ENCODE measurements around the gene SLC28A3. TPM values are rescaled to one million over a fixed set of nuclear protein-coding genes. Genes with fewer than 3 reads are reported as not detected.
A peak's percentile ranks its signal among the peaks of the same experiment; 100 is the strongest.

SLC28A3 gene
- total RNA-seq, 4 donors from 2014 or later = 7.1 to 40.1 (median 10.9) TPM

- no peaks in the 10 kb centered on the region for H3K9me3 ChIP-seq
- H3K27ac ChIP-seq = no peak overlapping the region
- no peaks in the 10 kb centered on the region for H3K27me3 ChIP-seq
- H3K36me3 ChIP-seq = no peaks in the 10 kb centered on the region
- WGBS = 89% methylated on average over 1 of the region's 1 CpG
- no peak overlapping the region for H3K4me3 ChIP-seq
- no peak for DNase-seq (ENCODE audit: low spot score in 2 of 2)
- TF ChIP-seq POLR2A (IDR thresholded peaks at IDR 0.05) (no peak), POLR2AphosphoS5 (IDR thresholded peaks at IDR 0.05) (no peak), CTCF (IDR thresholded peaks at IDR 0.05) (no peak), EP300 (IDR thresholded peaks at IDR 0.05) (no peak)
- H3K4me1 ChIP-seq = peaks cover 3% of the 10 kb centered on the region
Measured at GRCh38 chr9:84320231-84320630, 20.3 kb downstream of the SLC28A3 start.

GRCh38 chr9:84319632-84320031 is 20.9 kb downstream of the SLC28A3 start:
- H3K4me3 ChIP-seq = no peak overlapping the region
- no peaks in the 10 kb centered on the region for H3K36me3 ChIP-seq
- DNase-seq (ENCODE audit: low spot score in 2 of 2) = no peak
- WGBS = 81% methylated on average over 4 of the region's 4 CpGs
- no peaks in the 10 kb centered on the region for H3K27me3 ChIP-seq
- no peak for TF ChIP-seq EP300 (IDR thresholded peaks at IDR 0.05)
- no peak overlapping the region for H3K27ac ChIP-seq
- no peaks in the 10 kb centered on the region for H3K9me3 ChIP-seq
- peaks cover 5% of the 10 kb centered on the region for H3K4me1 ChIP-seq

- H3K9me3 ChIP-seq = no peaks in the 10 kb centered on the region
- 82% methylated on average over 2 of the region's 2 CpGs for WGBS
- H3K27me3 ChIP-seq = no peaks in the 10 kb centered on the region
- no peaks in the 10 kb centered on the region for H3K36me3 ChIP-seq
- H3K4me1 ChIP-seq = peaks cover 5% of the 10 kb centered on the region
- DNase-seq (ENCODE audit: low spot score in 2 of 2) = no peak
- TF ChIP-seq EP300 (IDR thresholded peaks at IDR 0.05) (no peak), POLR2AphosphoS5 (IDR thresholded peaks at IDR 0.05) (no peak), POLR2A (IDR thresholded peaks at IDR 0.05) (no peak), CTCF (IDR thresholded peaks at IDR 0.05) (no peak)
- H3K4me3 ChIP-seq = no peak overlapping the region
- H3K27ac ChIP-seq = no peak overlapping the region
Measured at GRCh38 chr9:84318981-84319380, 21.6 kb downstream of the SLC28A3 start.

- H3K27ac ChIP-seq = no peak overlapping the region
- no peaks in the 10 kb centered on the region for H3K36me3 ChIP-seq
- 96% methylated on average over 2 of the region's 2 CpGs for WGBS
- H3K4me1 ChIP-seq = peaks cover 5% of the 10 kb centered on the region
- no peak overlapping the region for H3K4me3 ChIP-seq
- TF ChIP-seq POLR2AphosphoS5 (IDR thresholded peaks at IDR 0.05) (no peak), POLR2A (IDR thresholded peaks at IDR 0.05) (no peak), CTCF (IDR thresholded peaks at IDR 0.05) (no peak), EP300 (IDR thresholded peaks at IDR 0.05) (no peak)
- no peaks in the 10 kb centered on the region for H3K9me3 ChIP-seq
- DNase-seq (ENCODE audit: low spot score in 2 of 2) = no peak
- no peaks in the 10 kb centered on the region for H3K27me3 ChIP-seq
Measured at GRCh38 chr9:84317563-84317962, 23.0 kb downstream of the SLC28A3 start.

- 12% methylated on average over 8 of the region's 8 CpGs for WGBS
- no peak for TF ChIP-seq POLR2AphosphoS5 (IDR thresholded peaks at IDR 0.05)
- TF ChIP-seq CTCF (IDR thresholded peaks at IDR 0.05) = peak; percentile 53 to 65
- no peaks in the 10 kb centered on the region for H3K36me3 ChIP-seq
- H3K27ac ChIP-seq = no peak overlapping the region
- no peak for DNase-seq (ENCODE audit: low spot score in 2 of 2)
- no peaks in the 10 kb centered on the region for H3K27me3 ChIP-seq
- no peaks in the 10 kb centered on the region for H3K9me3 ChIP-seq
- H3K4me3 ChIP-seq = no peak overlapping the region
- H3K4me1 ChIP-seq = peaks cover 5% of the 10 kb centered on the region
Measured at GRCh38 chr9:84315278-84315877, 25.2 kb downstream of the SLC28A3 start.

GRCh38 chr9:84314306-84314705 is 26.3 kb downstream of the SLC28A3 start:
- Histone ChIP-seq H3K27me3 (no peaks in the 10 kb centered on the region), H3K27ac (no peak overlapping the region), H3K4me1 (peaks cover 5% of the 10 kb centered on the region), H3K9me3 (no peaks in the 10 kb centered on the region), H3K36me3 (no peaks in the 10 kb centered on the region), H3K4me3 (no peak overlapping the region)
- DNase-seq (ENCODE audit: low spot score in 2 of 2) = no peak
- no peak for TF ChIP-seq POLR2AphosphoS5 (IDR thresholded peaks at IDR 0.05)
- 54% methylated on average over 2 of the region's 2 CpGs for WGBS

Data from suprapubic skin (tissue), 4 donors.